ENCODE measurements around the gene TTC6.

TTC6 gene

DNA sequence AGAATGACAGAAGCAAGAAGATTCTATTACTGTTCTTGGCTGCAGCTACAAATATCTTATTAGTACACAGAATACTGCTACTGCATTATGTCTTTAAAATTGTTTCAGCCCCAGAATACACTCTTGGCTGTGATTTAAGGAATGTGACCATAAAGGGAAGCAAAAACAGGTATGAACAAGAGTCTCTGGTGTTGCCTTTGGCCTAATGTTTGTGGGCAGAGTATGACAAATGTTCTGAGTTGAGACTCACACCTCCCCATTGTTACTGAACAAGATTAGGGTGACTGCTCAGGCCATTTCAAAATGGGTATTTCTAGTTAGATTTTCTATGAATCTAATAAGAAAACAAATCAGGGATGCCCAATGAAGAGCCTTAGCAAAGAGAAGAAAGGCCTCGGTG is 28.5 kb downstream of the TTC6 start:
- in situ Hi-C loops (cut with HindIII; ENCODE audit: low sequenced_read_pairs): no loop called here
- H3K4me3 ChIP-seq (ENCODE audit: low read depth, low read length): no peak overlapping the region
- DNase-seq (ENCODE audit: low read depth): no peak
- TF ChIP-seq, protein P1, sequence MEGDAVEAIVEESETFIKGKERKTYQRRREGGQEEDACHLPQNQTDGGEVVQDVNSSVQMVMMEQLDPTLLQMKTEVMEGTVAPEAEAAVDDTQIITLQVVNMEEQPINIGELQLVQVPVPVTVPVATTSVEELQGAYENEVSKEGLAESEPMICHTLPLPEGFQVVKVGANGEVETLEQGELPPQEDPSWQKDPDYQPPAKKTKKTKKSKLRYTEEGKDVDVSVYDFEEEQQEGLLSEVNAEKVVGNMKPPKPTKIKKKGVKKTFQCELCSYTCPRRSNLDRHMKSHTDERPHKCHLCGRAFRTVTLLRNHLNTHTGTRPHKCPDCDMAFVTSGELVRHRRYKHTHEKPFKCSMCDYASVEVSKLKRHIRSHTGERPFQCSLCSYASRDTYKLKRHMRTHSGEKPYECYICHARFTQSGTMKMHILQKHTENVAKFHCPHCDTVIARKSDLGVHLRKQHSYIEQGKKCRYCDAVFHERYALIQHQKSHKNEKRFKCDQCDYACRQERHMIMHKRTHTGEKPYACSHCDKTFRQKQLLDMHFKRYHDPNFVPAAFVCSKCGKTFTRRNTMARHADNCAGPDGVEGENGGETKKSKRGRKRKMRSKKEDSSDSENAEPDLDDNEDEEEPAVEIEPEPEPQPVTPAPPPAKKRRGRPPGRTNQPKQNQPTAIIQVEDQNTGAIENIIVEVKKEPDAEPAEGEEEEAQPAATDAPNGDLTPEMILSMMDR (IDR thresholded peaks at IDR 0.05; ENCODE audit: low read depth, low read length, missing control alignments): no peak

DNA sequence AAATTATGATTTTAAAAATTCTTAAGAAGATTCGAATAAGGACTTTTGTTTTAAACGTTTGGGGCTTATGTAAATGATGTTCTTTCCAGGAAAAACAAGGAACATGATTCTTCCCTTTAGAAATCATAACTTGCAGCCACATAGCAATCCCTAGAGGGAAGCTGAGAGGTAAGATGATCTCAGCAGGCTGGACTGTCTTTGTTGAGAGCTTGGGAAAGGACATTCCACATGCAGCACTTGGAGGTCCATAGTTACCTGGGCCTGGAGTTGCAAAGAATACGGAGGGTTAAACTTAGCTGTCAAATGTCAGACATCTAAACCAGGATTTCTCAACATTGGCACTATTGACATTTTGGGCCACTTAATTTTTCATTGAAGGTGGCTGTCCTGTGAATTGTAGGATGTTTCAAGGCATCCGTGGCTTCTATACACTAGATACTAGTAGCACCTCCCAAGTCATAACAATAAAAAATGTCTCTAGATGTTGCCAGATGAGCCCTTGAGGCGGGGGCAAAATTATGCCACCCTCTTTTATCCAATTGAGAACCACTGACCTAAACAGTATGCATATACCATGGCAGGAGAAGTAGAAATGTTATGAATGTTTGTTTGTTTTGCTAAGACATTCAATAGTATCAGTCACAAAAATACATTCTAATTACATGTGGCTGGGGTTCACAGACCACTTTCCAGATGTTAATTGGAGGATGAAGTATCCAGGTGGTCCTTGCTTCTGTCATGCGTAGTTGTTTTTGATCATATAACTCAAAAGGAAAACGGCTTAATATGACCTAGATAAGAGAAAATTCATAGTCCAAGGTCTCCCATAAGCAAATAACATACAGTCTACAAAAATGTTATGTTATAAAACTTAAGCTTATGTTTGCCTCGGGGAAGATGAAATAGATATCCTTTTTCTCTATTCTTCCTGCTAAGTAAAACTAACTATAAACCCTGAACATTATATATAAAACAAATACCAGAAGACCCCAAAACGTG is 30.5 kb downstream of the TTC6 start:
- TF ChIP-seq, protein P1 (IDR thresholded peaks at IDR 0.05; ENCODE audit: low read depth, low read length, missing control alignments): no peak
- in situ Hi-C loops (cut with HindIII; ENCODE audit: low sequenced_read_pairs): no loop called here
- no peak for DNase-seq (ENCODE audit: low read depth)
- H3K4me3 ChIP-seq (ENCODE audit: low read depth, low read length): no peak overlapping the region

DNA sequence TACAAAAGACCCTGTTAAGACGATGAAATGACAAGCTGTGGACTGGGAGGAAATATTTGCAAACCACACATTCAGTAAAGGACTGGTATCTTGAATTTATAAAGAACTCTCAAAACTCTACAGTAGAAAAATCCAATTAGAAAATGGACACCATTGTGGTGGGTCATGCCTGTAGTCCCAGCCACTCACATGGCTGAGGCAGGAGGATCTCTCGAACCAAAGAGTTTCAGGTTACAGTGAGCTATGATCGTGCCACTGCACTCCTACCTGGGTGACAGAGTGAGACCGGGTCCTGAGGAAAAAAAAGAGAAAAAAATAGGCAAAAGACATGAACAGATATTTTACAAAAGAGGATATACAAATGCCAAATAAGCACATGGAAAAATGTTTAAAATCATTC is 41.9 kb downstream of the TTC6 start:
- DNase-seq (ENCODE audit: low read depth): no peak
- no peak overlapping the region for H3K4me3 ChIP-seq (ENCODE audit: low read depth, low read length)
- TF ChIP-seq, protein P1 (IDR thresholded peaks at IDR 0.05; ENCODE audit: low read depth, low read length, missing control alignments): no peak
- in situ Hi-C loops (cut with HindIII; ENCODE audit: low sequenced_read_pairs): no loop called here

DNA sequence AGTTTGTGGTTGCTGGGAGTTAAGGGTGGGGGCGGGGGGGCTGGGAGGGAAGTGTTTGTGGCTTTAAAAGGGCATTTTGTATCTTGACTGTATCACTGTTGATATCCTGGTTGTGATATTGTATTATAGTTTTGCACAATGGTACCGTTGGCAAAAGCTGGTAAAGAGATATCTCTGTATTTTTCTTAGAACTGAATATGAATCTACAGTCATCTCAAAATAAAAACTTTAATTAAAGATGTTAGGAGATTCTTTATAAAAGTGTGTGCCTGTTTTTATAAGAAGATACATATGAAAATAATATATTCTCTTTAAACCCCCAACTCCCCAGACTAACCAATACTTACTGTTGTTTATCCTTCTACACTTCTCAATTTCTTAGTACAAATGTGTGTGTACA is 43.2 kb downstream of the TTC6 start:
- H3K4me3 ChIP-seq (ENCODE audit: low read depth, low read length): no peak overlapping the region
- in situ Hi-C loops (cut with HindIII; ENCODE audit: low sequenced_read_pairs): no loop called here
- TF ChIP-seq, protein P1 (IDR thresholded peaks at IDR 0.05; ENCODE audit: low read depth, low read length, missing control alignments): no peak
- no peak for DNase-seq (ENCODE audit: low read depth)

DNA sequence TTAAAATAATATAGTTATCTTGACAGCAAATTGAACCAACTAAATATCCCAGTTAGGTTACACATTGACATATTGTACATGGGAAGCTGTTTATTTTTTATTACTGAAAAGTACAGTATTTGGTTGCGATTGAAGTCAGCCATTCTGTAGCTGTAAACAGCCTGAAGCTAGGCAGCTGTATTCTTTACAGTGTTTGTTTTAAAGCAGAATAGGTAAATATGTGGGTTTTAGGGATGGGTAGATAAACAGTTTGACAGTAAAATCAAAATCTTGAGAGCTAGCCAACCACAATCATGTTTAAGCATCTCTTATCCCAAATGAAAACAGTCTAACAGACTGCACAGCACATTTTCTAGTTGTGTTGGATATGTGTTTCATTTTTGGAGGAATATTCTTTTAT is 45.7 kb downstream of the TTC6 start:
- DNase-seq (ENCODE audit: low read depth): no peak
- H3K4me3 ChIP-seq (ENCODE audit: low read depth, low read length): no peak overlapping the region
- in situ Hi-C loops (cut with HindIII; ENCODE audit: low sequenced_read_pairs): no loop called here
- TF ChIP-seq, protein P1 (IDR thresholded peaks at IDR 0.05; ENCODE audit: low read depth, low read length, missing control alignments): no peak

DNA sequence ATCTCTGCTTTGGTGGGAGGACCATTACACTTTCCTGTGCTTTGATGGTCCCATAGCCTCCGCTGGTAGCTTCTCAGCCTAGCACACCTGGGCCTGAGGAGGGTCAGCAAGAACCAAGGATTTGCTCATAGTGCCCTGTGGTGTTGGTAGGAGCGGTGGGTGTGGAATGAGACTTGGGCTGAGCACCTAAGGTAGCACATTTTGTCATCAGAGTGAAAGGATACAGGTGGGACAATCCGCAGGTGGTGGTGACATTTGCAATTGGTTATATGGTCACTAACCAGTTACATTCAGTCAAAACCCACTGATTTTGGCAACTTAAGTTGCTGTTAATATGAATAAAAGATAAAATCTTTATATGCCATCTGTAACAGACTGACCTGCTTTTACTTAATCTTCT is 46.7 kb downstream of the TTC6 start:
- TF ChIP-seq, protein P1 (IDR thresholded peaks at IDR 0.05; ENCODE audit: low read depth, low read length, missing control alignments): no peak
- in situ Hi-C loops (cut with HindIII; ENCODE audit: low sequenced_read_pairs): no loop called here
- H3K4me3 ChIP-seq (ENCODE audit: low read depth, low read length): no peak overlapping the region
- DNase-seq (ENCODE audit: low read depth): no peak

Measured in astrocyte of the cerebellum (primary cell).